OCI-LY7 (cell line): ENCODE results near the gene TAMM41.

Experiments used
- CTCF ChIP-seq: fragments of 200-600 bp; sonication (generic); conservative IDR thresholded peaks from 2 replicates; pipeline ENCODE4 v1.5.1; 2014; ENCODE audit warnings: mild to moderate bottlenecking, antibody characterized with exemption, low read length, moderate library complexity, mixed read lengths
- EZH2phosphoT487 ChIP-seq: fragments of 200-600 bp; sonication (generic); IDR thresholded peaks from 2 replicates; pipeline ENCODE4 v1.6.1; 2018; ENCODE audit warnings: low read depth, borderline replicate concordance, mild to moderate bottlenecking, mixed run types, antibody characterized with exemption, low read length, moderate library complexity, mixed read lengths

- TF ChIP-seq CTCF (no peak), EZH2phosphoT487 (no peak)
Measured at GRCh38 chr3:11791339-11792200, 55.1 kb downstream of the TAMM41 start.
